ENCODE measurements around the gene FBXL5. TPM values are rescaled to one million over a fixed set of nuclear protein-coding genes. Genes with fewer than 3 reads are reported as not detected.

The FBXL5 gene
- total and polyA plus RNA-seq, 2 of the 13 experiments (the other 11 are each of a cell fraction or from before 2014, with no cell fraction given) = 17.4 to 45.3 TPM

DNA sequence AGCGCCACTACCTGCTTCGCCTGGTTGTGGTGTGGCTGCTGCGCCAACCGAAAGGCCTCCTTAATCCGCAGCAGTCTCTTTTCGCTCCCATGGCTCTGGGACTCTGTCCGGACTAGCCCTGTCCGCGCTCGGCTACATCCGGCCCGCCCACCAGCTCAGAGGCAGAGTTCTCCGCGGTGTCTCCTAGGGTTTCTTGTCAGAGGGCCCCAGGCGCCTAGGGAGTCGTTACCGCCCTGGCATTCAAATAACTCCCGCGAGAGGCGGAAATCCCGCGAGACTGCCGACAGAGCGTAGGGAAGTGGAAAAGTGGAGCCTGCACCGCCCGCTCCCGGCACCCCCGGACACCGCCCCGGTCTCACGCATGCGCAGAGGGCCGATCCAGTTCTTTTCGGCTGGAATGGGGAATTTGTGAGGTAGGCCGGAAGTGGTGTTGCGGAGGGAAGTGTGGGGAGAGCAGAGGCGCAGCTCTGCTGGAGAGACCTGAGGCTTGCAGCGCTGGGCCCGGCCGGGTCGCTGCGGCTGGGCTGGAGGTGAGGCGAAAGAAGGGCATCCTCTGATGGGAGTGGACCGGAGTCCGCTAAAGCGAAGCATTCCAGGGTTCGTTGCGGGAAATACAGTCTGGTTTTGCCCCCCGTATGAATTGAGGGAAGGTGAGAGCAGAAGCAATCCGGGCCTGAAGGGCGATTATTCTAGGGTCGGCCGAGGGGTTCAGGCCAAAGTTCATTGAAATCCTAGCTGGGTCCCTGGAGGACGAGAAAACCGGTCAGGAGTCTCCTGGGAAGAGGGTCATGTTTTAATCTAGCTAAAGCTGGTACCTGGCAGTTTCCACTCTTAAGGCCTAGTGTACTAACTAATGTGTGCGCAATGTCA is 26.4 kb upstream of the FBXL5 start, which contains the start of gene FAM200B (continued):
- TF ChIP-seq, protein P1, sequence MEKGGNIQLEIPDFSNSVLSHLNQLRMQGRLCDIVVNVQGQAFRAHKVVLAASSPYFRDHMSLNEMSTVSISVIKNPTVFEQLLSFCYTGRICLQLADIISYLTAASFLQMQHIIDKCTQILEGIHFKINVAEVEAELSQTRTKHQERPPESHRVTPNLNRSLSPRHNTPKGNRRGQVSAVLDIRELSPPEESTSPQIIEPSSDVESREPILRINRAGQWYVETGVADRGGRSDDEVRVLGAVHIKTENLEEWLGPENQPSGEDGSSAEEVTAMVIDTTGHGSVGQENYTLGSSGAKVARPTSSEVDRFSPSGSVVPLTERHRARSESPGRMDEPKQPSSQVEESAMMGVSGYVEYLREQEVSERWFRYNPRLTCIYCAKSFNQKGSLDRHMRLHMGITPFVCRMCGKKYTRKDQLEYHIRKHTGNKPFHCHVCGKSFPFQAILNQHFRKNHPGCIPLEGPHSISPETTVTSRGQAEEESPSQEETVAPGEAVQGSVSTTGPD (CRISPR knock-in tag; IDR thresholded peaks at IDR 0.05) = no peak
- no peak for TF ChIP-seq KDM1A (CRISPR knock-in tag; IDR thresholded peaks at IDR 0.05)
- TF ChIP-seq PHF8 (CRISPR knock-in tag; IDR thresholded peaks at IDR 0.05) = peak; percentile 98
- no peak for TF ChIP-seq ZNF30 (CRISPR knock-in tag; IDR thresholded peaks at IDR 0.05)
- peak; percentile 96 for TF ChIP-seq TEAD3 (CRISPR knock-in tag; optimal IDR thresholded peaks at IDR 0.05; ENCODE audit: borderline replicate concordance)
- peak; percentile 99 for TF ChIP-seq ZNF205 (CRISPR knock-in tag; IDR thresholded peaks at IDR 0.05)
- no peak for TF ChIP-seq HDAC6 (IDR thresholded peaks at IDR 0.05; ENCODE audit: low read depth, low read length)
- TF ChIP-seq DMAP1 (CRISPR knock-in tag; IDR thresholded peaks at IDR 0.05) = peak; percentile 87; the same call in 1 of the 2 replicates
- TF ChIP-seq RORA (CRISPR knock-in tag; IDR thresholded peaks at IDR 0.05) = no peak
- no peak; the same call in 1 of the 2 replicates for TF ChIP-seq GFI1 (CRISPR knock-in tag; IDR thresholded peaks at IDR 0.05; ENCODE audit: borderline replicate concordance)
- TF ChIP-seq, protein P2, sequence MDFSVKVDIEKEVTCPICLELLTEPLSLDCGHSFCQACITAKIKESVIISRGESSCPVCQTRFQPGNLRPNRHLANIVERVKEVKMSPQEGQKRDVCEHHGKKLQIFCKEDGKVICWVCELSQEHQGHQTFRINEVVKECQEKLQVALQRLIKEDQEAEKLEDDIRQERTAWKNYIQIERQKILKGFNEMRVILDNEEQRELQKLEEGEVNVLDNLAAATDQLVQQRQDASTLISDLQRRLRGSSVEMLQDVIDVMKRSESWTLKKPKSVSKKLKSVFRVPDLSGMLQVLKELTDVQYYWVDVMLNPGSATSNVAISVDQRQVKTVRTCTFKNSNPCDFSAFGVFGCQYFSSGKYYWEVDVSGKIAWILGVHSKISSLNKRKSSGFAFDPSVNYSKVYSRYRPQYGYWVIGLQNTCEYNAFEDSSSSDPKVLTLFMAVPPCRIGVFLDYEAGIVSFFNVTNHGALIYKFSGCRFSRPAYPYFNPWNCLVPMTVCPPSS (IDR thresholded peaks at IDR 0.05) = no peak
- TF ChIP-seq, protein P3, sequence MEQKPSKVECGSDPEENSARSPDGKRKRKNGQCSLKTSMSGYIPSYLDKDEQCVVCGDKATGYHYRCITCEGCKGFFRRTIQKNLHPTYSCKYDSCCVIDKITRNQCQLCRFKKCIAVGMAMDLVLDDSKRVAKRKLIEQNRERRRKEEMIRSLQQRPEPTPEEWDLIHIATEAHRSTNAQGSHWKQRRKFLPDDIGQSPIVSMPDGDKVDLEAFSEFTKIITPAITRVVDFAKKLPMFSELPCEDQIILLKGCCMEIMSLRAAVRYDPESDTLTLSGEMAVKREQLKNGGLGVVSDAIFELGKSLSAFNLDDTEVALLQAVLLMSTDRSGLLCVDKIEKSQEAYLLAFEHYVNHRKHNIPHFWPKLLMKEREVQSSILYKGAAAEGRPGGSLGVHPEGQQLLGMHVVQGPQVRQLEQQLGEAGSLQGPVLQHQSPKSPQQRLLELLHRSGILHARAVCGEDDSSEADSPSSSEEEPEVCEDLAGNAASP (CRISPR knock-in tag; IDR thresholded peaks at IDR 0.05; ENCODE audit: borderline replicate concordance) = 0 out of 2 replicates have a peak, but pooled peaks have one; percentile 20
- no peak for TF ChIP-seq SP140L (CRISPR knock-in tag; IDR thresholded peaks at IDR 0.05; ENCODE audit: borderline replicate concordance)
- peak; percentile 85 for TF ChIP-seq HES4 (CRISPR knock-in tag; IDR thresholded peaks at IDR 0.05; ENCODE audit: borderline replicate concordance)
- TF ChIP-seq HHEX (CRISPR knock-in tag; IDR thresholded peaks at IDR 0.05) = no peak
- TF ChIP-seq, protein P4, sequence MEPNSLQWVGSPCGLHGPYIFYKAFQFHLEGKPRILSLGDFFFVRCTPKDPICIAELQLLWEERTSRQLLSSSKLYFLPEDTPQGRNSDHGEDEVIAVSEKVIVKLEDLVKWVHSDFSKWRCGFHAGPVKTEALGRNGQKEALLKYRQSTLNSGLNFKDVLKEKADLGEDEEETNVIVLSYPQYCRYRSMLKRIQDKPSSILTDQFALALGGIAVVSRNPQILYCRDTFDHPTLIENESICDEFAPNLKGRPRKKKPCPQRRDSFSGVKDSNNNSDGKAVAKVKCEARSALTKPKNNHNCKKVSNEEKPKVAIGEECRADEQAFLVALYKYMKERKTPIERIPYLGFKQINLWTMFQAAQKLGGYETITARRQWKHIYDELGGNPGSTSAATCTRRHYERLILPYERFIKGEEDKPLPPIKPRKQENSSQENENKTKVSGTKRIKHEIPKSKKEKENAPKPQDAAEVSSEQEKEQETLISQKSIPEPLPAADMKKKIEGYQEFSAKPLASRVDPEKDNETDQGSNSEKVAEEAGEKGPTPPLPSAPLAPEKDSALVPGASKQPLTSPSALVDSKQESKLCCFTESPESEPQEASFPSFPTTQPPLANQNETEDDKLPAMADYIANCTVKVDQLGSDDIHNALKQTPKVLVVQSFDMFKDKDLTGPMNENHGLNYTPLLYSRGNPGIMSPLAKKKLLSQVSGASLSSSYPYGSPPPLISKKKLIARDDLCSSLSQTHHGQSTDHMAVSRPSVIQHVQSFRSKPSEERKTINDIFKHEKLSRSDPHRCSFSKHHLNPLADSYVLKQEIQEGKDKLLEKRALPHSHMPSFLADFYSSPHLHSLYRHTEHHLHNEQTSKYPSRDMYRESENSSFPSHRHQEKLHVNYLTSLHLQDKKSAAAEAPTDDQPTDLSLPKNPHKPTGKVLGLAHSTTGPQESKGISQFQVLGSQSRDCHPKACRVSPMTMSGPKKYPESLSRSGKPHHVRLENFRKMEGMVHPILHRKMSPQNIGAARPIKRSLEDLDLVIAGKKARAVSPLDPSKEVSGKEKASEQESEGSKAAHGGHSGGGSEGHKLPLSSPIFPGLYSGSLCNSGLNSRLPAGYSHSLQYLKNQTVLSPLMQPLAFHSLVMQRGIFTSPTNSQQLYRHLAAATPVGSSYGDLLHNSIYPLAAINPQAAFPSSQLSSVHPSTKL (CRISPR knock-in tag; IDR thresholded peaks at IDR 0.05) = peak; percentile 54; the same call in 1 of the 2 replicates
- peak; percentile 25; the same call in 1 of the 2 replicates for TF ChIP-seq RARA (CRISPR knock-in tag; IDR thresholded peaks at IDR 0.05)
- no peak for TF ChIP-seq BHLHE40 (IDR thresholded peaks at IDR 0.05; ENCODE audit: low read length)
